Right lobe of liver (tissue), 4 donors: Measurements from ENCODE around the gene INS.

Experiments
- POLR2A ChIP-seq: fragments of 450-650 bp; IDR thresholded peaks from one replicate; pipeline ENCODE4 v1.6.1; 2017; ENCODE audit warnings: antibody characterized with exemption, mild to moderate bottlenecking
- TF ChIP-seq, protein P1 (sequence below), 4 donors: fragments of 200-600 bp in 3 of 4; fragments of 450-650 bp in 1 of 4; IDR thresholded peaks; one replicate each; pipeline versions ENCODE4 v1.5.1 to v1.8.0; 2016 to 2022; ENCODE audit warnings: antibody characterized with exemption in 4 of 4, mild to moderate bottlenecking in 2 of 4
- donor health status: DM: no; HTN: no; CAD: no.
- donor health status: DM: no; HTN: no; CAD: no.
- donor health status: DM: no; HTN: yes; CAD: no.

DNA sequence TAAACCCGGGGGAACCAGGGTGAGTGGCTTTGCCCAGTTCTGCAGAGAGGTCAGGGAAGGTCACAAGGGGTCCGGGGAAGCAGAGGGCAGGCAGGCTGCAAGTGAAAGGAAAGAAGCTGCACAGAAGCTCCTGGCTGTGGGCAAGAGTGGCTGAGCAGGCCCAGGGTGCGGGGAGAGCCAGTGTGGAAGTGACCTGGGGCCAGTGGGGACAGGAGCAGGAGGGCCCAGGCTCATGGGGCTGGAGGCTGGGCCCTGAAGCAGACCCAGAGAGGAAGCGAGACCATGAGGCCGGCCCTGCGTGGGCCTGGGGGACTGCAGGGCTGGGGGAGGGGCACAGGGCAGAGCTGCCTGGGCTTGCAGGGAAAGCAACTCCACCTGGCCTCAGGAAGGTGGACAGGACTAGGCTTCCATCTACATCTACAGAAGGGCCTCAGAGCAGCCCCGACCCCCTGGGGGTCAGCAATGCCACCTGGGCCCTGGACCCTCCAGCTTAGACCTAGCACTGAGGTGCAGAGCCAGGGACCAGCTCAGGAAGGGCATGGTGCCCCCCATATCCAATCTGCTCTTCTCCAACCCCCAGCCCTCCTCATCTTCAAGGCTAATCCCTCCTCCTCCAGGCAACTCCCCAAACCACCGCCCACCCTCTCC, 33.4 kb downstream of the INS start:
- TF ChIP-seq, protein P1, sequence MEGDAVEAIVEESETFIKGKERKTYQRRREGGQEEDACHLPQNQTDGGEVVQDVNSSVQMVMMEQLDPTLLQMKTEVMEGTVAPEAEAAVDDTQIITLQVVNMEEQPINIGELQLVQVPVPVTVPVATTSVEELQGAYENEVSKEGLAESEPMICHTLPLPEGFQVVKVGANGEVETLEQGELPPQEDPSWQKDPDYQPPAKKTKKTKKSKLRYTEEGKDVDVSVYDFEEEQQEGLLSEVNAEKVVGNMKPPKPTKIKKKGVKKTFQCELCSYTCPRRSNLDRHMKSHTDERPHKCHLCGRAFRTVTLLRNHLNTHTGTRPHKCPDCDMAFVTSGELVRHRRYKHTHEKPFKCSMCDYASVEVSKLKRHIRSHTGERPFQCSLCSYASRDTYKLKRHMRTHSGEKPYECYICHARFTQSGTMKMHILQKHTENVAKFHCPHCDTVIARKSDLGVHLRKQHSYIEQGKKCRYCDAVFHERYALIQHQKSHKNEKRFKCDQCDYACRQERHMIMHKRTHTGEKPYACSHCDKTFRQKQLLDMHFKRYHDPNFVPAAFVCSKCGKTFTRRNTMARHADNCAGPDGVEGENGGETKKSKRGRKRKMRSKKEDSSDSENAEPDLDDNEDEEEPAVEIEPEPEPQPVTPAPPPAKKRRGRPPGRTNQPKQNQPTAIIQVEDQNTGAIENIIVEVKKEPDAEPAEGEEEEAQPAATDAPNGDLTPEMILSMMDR (IDR thresholded peaks at IDR 0.05), result no peak
- no peak for TF ChIP-seq POLR2A
